Stimulated activated CD8-positive, alpha-beta memory T cell treated with anti-CD3 and anti-CD28 coated beads, Interleukin-15, amount 100 ng/mL, for 48 hours (primary cell): Measurements from ENCODE around the gene RNF223.
A peak's percentile ranks its signal among the peaks of the same experiment; 100 is the strongest.

ENCODE experiments used
- DNase-seq, 2 donors: peaks; one replicate each; pipeline ENCODE4 v3.0.0-alpha.2; 2020; ENCODE audit warnings: low read depth in 2 of 2

Gene RNF223

GRCh38 chr1:1046243-1046642, 27.9 kb downstream of the RNF223 start:
- DNase-seq: no peak

GRCh38 chr1:1045129-1045528, 29.0 kb downstream of the RNF223 start:
- no peak for DNase-seq

- no peak for DNase-seq
Observed at GRCh38 chr1:1044455-1045078, 29.5 kb downstream of the RNF223 start.

- DNase-seq: no peak
Observed at GRCh38 chr1:1043921-1044320, 30.2 kb downstream of the RNF223 start.

GRCh38 chr1:1043411-1043810, 30.7 kb downstream of the RNF223 start:
- no peak for DNase-seq

DNA sequence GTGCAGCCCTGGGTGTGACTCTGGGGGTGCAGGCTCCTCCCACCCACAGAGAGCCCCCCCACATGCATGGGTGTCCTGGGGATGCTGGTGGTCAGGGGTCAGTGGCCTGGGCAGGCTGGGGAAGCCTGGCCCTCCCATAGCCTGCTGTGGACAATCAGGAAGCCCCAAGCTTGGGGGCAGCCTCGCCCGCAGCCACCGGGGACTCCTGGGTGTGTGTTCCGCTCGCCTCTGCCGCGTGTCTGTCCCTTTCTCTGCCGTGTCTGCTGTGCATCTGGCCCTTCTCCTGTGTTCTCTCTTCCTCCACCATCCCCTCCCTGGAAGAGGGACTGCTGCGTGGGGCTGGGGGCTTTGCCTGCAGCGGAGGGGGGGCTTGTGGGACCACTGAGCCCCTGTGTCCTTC, 31.3 kb downstream of the RNF223 start:
- no peak for DNase-seq

DNA sequence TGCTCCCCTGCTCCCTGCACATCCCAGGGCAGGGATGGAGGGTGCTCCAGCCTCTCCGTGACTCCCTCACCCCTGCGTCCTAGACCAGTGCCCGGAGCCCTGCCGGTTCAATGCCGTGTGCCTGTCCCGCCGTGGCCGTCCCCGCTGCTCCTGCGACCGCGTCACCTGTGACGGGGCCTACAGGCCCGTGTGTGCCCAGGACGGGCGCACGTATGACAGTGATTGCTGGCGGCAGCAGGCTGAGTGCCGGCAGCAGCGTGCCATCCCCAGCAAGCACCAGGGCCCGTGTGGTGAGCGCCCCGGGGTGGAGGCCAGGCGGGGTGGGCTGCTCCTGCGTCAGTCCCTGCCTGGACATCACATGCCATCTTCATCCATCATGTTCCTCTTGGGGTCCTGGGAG, 32.2 kb downstream of the RNF223 start:
- DNase-seq: no peak

DNA sequence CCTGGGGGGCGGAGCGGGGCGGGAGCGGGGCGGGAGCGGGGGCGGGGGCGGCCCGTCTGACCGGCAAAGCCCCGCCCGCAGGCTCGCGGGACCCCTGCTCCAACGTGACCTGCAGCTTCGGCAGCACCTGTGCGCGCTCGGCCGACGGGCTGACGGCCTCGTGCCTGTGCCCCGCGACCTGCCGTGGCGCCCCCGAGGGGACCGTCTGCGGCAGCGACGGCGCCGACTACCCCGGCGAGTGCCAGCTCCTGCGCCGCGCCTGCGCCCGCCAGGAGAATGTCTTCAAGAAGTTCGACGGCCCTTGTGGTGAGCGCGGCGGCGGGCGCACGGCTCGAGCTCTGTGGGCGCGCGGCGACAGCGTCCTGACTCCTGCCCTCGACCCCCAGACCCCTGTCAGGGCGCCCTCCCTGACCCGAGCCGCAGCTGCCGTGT, 33.0 kb downstream of the RNF223 start:
- no peak for DNase-seq

DNA sequence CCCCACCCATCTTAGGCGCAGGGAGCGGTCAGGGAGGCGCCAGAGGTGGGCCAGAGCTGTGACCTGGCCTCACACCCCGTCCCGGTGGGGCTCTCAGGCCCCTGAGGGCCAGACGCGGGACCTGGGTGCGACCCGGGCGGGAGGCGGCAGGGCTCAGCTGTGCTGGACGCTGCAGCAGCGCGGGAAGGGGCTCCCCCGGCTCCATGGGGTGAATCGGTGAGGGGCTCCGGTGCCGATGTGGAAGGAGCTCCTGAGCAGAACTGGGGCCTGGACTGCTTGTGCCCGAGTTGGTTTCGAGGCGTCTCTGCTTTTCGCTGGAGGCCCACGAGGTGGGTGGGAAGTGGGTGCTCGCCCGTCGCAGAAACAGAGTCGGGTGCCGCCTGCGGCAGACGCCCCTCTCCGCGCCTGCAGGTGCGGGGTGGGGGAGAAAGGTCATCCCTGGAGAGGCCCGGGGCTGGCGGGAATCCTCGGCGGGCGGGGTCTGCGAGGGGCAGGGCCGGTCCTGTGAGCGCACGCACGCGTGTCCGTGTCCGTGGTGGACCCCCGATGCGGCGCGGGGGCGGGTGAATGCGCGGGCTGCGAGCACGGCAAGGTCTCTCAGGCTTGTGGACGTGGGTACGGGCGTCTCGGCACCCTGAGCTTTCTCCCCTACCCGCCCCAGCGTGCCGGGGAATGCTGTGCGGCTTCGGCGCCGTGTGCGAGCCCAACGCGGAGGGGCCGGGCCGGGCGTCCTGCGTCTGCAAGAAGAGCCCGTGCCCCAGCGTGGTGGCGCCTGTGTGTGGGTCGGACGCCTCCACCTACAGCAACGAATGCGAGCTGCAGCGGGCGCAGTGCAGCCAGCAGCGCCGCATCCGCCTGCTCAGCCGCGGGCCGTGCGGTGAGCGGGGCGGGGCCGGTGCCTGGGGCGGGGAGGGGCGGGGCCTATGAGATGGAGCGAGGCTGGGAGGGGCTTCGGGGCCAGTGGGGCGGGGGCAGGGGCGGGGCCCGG, 33.8 kb downstream of the RNF223 start:
- peak; percentile 70 to 71 for DNase-seq

DNA sequence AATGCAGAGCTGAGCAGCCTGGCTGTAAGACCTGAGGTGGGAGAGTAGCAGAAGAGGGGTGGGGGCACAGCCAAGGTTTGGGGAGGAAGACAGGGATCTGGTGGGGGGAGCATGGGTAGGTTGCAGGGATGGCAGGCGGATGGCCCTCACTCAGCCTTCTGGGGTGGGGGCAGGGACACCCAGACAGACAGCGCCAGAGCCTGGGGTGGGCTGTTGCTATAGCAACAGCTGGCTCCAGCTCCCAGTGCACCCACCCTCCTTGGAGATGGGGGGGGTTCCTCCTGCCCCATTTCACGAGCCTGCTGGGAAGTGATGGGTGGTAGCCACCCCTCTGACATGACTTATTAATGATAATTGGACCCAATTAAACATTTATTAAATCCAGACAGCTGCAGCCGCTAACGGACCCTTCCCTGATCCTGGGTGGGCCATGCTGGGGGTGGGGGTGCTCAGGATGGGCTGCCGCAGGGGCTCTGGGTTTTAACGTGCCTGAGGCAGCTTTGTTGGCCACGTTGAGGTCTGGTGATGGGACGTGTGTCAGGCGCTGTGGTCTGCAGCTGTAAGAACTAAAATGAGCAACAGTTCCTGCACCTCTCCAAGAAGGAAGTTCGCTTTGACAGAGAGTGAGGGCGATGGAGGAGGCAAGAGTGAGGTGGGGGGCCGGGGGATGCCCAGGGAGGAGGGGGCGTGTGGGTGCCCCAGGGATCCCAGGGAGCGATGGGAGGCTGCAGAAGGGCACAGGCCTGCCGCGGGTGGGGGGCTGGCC, 34.8 kb downstream of the RNF223 start:
- no peak for DNase-seq

- no peak for DNase-seq
Observed at GRCh38 chr1:1038694-1039093, 35.4 kb downstream of the RNF223 start.

GRCh38 chr1:1037366-1038327, 36.5 kb downstream of the RNF223 start:
- DNase-seq: no peak

DNA sequence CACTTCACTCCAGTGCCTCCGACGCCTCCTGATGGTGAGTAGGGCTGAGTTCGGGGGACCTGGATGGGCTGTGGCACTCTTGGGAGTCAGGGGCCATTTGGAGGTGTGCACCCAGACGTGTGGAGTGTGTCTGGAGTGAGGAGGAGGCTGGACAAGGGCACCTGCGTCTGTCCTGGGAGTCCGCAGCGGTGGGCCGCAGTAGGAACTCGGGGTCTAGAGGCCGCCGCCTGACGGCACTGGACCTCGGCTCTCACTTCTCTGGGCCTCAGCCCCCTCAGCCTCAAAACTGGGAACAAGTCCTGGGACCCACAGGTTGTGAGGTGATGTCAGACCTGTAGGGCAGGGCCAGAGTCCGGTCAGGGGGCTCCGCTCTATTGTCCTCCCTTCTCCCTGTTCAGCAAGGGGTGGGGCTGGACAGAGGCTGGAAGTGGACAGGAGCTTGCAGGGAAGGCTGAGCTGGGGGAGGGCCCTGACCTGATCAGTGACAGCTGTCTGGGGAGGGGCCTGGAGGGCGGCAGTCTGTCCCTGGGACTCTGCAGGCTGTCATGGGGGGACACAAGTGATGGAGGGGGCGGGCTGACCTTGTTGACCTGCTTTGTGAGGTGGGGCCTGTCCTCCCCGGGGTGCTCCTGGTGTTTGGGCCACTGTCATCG, 38.7 kb downstream of the RNF223 start:
- no peak for DNase-seq

DNA sequence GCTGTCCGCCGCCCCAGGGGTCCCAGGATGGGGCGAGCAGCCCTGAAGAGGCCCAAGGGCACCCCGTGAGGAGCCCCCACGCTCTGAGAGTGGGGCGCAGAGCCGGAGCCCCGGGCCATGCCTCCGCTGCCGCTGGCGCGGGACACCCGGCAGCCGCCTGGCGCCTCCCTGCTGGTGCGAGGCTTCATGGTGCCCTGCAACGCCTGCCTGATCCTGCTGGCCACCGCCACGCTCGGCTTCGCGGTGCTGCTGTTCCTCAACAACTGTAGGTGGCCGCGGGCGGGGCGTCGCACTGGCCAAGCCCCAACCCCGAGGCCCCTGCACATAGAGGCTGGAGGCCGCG, 39.7 kb downstream of the RNF223 start:
- no peak for DNase-seq

DNA sequence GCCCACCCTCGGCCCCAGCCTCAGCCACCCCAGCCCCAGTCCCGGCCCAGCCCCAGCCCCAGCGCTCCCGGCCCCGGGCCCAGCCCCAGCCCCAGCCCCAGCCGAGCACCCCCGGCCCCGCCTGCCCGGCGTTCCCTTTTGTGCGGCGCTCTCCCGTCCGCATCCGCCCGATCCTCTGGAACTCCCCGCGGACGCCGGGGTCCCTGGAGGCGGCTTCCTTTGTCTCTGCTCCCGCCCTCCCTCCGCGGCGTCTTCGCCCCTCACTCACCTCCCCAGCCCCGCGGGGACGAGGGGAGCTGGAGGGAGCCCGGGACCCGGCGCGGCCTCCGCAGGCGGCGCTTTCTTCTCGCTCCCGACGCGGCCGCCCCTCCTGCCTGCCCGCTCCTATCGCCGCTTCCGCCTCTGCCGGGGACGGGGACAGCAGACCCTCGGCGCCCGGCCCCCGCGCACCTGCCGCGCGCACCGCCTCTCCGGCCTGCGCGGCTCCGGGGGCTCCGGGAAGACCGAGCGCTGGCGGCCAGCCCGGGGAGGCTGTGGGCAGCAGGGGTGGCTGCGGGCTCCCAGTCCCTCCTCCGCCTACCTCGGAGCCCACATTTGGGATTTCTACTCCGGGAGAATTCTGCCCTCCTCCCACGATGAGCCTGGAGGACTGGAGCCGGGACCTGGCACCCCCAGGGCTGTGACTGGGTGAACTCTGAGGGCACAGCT, 40.2 kb downstream of the RNF223 start:
- DNase-seq: no peak

DNA sequence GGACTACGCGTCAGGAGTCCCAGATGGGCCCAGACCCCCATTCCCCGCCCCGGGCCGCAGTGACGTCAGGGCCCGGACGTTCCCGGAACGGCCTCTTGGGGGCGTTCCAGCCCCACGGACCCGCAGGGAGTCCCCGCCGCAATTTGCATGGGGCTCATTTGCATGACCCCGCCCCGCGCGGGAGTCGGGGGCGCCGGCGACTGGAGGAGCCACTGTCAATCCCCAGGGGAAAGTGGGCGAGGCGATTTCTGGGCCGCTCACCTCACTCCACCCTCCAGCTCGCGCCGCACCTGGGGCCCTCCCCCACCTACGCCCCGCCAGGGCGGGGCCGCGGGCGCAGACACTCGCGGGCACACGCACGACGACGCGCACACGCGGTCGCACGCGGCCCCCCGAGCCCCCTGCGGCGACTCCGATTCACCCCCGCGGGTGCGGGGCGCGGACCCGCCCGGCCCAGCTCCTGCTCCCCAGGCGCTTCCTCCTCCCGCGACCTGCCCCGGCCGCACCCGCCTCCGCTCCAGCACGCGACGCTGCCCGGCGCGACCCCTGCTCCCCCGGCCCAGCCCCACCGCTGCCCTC, 41.0 kb downstream of the RNF223 start:
- DNase-seq: peak; percentile 88 to 92

DNA sequence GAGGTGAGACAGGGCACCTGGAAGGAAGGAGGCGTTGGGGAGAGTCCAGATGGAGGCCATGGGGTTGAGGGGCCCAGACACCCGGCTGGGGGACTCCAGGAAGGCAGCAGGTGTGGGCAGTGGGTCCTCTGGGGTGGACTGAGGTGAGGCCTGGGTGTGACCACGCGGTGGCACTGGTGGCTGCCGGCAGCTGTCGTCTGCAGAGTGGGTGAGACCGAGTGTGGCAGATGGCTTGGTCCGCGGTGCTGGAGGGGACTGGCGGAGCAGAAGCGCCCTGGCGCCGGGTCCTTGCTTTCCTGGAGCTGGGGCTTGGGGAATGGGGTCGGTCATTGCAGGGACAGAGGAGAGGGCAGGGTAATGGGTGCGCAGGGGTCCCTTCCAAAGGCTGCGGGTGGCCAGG, 41.7 kb downstream of the RNF223 start:
- no peak for DNase-seq

- DNase-seq: no peak
Observed at GRCh38 chr1:1031659-1032235, 42.4 kb downstream of the RNF223 start.
